ENCODE data around the gene FMN1. TPM values are rescaled to one million over a fixed set of nuclear protein-coding genes. Genes with fewer than 3 reads are reported as not detected.

FMN1 gene
- total and polyA plus RNA-seq, 10 of the 15 experiments (the other 5 are each of a cell fraction or from before 2014, with no cell fraction given) = 0.05 to 0.16 (median 0.08) TPM; not detected in 4

DNA sequence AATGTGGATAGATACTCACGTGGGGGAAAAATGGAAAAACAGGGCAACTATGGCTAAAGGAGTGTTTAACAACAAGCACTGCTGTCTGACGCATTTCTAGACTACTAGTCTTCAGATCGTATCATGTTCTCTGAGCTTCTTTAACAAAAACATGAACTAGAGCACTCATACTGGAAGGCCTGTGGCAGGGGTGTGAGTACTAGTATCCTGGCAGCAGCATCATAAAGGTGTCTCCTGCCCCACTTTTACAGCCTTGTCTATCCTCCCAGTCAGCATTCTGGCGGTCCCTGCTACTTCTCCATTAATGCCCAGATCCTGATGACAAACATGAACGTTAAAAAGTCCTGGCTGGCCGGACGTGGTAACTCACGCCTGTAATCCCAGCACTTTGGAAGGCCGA is 4.0 kb downstream of the FMN1 start (continued):
- TF ChIP-seq HCFC1 (IDR thresholded peaks at IDR 0.05; ENCODE audit: low read length) = no peak
- no peak for TF ChIP-seq GABPA (IDR thresholded peaks at IDR 0.05; ENCODE audit: low read depth)
- no peak for TF ChIP-seq CBX5 (IDR thresholded peaks at IDR 0.05; ENCODE audit: low read depth)

DNA sequence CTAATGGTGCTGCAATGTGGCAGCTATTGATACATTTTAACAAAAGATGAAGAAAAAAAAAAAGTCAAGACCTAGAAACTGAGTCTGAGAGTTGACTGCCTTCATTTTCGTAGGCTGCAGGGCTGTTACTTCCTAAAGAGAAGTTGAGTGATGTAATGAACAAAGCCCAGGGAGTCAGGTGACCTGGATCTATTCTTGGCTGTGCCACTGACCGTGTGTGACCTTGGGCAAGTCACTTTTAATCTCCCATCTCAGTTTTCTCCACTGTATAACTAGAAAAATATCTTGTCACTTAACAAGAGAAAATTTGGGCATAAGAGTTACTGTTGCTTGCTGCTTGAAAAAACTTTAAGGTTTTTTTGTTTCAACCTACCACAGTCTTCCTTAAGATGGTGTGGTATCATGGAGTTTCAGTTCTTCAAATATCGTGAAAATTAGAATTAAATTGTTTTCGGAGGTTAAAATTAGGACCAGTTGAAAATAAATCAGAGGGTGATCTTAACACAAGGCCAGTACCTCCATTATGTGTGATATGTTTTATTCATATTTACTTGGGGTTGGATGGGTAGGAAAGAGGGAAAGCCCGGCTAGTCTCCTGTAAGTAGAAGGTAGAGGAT is 5.8 kb downstream of the FMN1 start:
- BruUV-seq (replicated peaks) = no TSS peak
- no peak for TF ChIP-seq CREB1 (IDR thresholded peaks at IDR 0.05; ENCODE audit: low read depth)
- TF ChIP-seq MTA2 (IDR thresholded peaks at IDR 0.05; ENCODE audit: low read depth) = peak; percentile 53
- TF ChIP-seq ATF7 (IDR thresholded peaks at IDR 0.05; ENCODE audit: low read depth) = peak; percentile 82
- no peak for TF ChIP-seq TBL1XR1 (IDR thresholded peaks at IDR 0.05; ENCODE audit: low read depth, low read length)
- no peak for TF ChIP-seq KDM1A (IDR thresholded peaks at IDR 0.05; ENCODE audit: borderline replicate concordance)
- TF ChIP-seq SPI1 (IDR thresholded peaks at IDR 0.05; ENCODE audit: borderline replicate concordance, insufficient read depth, low read depth, low read length) = peak; percentile 79
- peak; percentile 68 for TF ChIP-seq MEF2B (IDR thresholded peaks at IDR 0.05; ENCODE audit: partially characterized antibody, poor library complexity, severe bottlenecking)
- TF ChIP-seq BHLHE40 (IDR thresholded peaks at IDR 0.05; ENCODE audit: borderline replicate concordance in 1 of 2, low read depth in 2 of 2, low read length in 1 of 2) = peak in 1 of 2 experiments; percentile 19; a peak in 1 of 4 replicates
- peak; percentile 40; the same call in 1 of the 2 replicates for TF ChIP-seq RUNX3 (IDR thresholded peaks at IDR 0.05; ENCODE audit: low read length)
- TF ChIP-seq USF1 (IDR thresholded peaks at IDR 0.05; ENCODE audit: borderline replicate concordance, extremely low read length, insufficient read depth, low read depth, low read length) = peak; percentile 25
- peak; percentile 57; the same call in 1 of the 2 replicates for TF ChIP-seq ATF2 (IDR thresholded peaks at IDR 0.05; ENCODE audit: low read length)
- TF ChIP-seq NFIC (IDR thresholded peaks at IDR 0.05; ENCODE audit: low read depth, low read length) = peak; percentile 25; the same call in 1 of the 2 replicates
- TF ChIP-seq HDAC6 (IDR thresholded peaks at IDR 0.05; ENCODE audit: unreplicated experiment) = no peak
- TF ChIP-seq ESRRA (IDR thresholded peaks at IDR 0.05; ENCODE audit: low read length) = 0 out of 2 replicates have a peak, but pooled peaks have one; percentile 36
- TF ChIP-seq RAD51 (IDR thresholded peaks at IDR 0.05) = peak; percentile 75
- TF ChIP-seq IKZF2 (IDR thresholded peaks at IDR 0.05) = 0 out of 4 replicates have a peak, but pooled peaks of 1 of the 2 experiments have one; percentile 15
- 0 out of 2 replicates have a peak, but pooled peaks have one; percentile 20 for TF ChIP-seq MEF2A (IDR thresholded peaks at IDR 0.05; ENCODE audit: insufficient read depth, low read depth, low read length)
- TF ChIP-seq ZNF384 (IDR thresholded peaks at IDR 0.05; ENCODE audit: borderline replicate concordance, low read depth, low read length) = peak; percentile 17; the same call in 1 of the 2 replicates
- Histone ChIP-seq H3K4me1 (ENCODE audit: control insufficient read depth, insufficient read depth, low read length) (peaks cover 27% of the 10 kb centered on the region), H3K9me3 (replicated peaks; ENCODE audit: control insufficient read depth, insufficient read depth, low read length) (no peaks in the 10 kb centered on the region; the same call in 2 of the 3 replicates), H3K4me3 (0 out of 2 replicates have a peak overlapping the region, but pooled peaks have one; percentile 30), H3K27ac (ENCODE audit: control insufficient read depth, insufficient read depth) (peak overlapping the region; percentile 6; the same call in 1 of the 2 replicates), H3K27me3 (replicated peaks in 1 of 2; ENCODE audit: control insufficient read depth in 2 of 2, insufficient read depth in 2 of 2, low read length in 1 of 2) (peaks cover 0 to 5% of the 10 kb centered on the region in 2 experiments; a peak in 2 of 4 replicates), H3K36me3 (ENCODE audit: control insufficient read depth in 2 of 2, insufficient read depth in 2 of 2, low read length in 1 of 2) (no peaks in the 10 kb centered on the region), H3K79me2 (ENCODE audit: control insufficient read depth, insufficient read depth, low read length) (no peaks in the 10 kb centered on the region), H4K20me1 (ENCODE audit: control insufficient read depth, insufficient read depth) (no peaks in the 10 kb centered on the region), H2AFZ (ENCODE audit: control insufficient read depth, low read depth, low read length) (no peak overlapping the region), H3K4me2 (ENCODE audit: control insufficient read depth, insufficient read depth) (peak overlapping the region; percentile 31; the same call in 1 of the 2 replicates), H3K9ac (ENCODE audit: control insufficient read depth, insufficient read depth, low read length) (no peak overlapping the region)
- DNase-seq (ENCODE audit: low read depth, low spot score) (peak; percentile 32), ATAC-seq (peak; percentile 79), FAIRE-seq (peak; percentile 56)
- in situ Hi-C loops (cut with MboI) (no loop called here), intact Hi-C loops (cut with micrococcal nuclease; ENCODE audit: unreplicated experiment) (no loop called here)
- CTCF ChIA-PET = interaction anchor here (0.8 to 0.9 kb wide), 2 partner anchors 25 to 100 kb away, joined by 3 to 4 read pairs; no protein-coding TSS in a partner anchor
- WGBS (ENCODE audit: insufficient coverage, insufficient replicate concordance, low lambda C conversion rate, missing lambda C conversion rate) = 2% methylated on average over 5 of the region's 5 CpGs
- SMC1A ChIA-PET (ENCODE audit: uncharacterized antibody, unreplicated experiment) = interaction anchor here (0.8 kb wide), 1 partner anchor 13 kb away, joined by 3 read pairs; no protein-coding TSS in a partner anchor
- RAD21 ChIA-PET (ENCODE audit: unreplicated experiment) = interaction anchor here (1.1 kb wide), 1 partner anchor 12 kb away, joined by 3 read pairs; no protein-coding TSS in a partner anchor
- POLR2A ChIA-PET = no interaction called here

Data from GM12878 (cell line).